ENCODE results near the gene SGCA. TPM values are rescaled to one million over a fixed set of nuclear protein-coding genes. Genes with fewer than 3 reads are reported as not detected.

SGCA gene
- total RNA-seq, 4 donors from 2014 or later = 1.1 to 4.9 (median 2.6) TPM; not detected in 1

DNA sequence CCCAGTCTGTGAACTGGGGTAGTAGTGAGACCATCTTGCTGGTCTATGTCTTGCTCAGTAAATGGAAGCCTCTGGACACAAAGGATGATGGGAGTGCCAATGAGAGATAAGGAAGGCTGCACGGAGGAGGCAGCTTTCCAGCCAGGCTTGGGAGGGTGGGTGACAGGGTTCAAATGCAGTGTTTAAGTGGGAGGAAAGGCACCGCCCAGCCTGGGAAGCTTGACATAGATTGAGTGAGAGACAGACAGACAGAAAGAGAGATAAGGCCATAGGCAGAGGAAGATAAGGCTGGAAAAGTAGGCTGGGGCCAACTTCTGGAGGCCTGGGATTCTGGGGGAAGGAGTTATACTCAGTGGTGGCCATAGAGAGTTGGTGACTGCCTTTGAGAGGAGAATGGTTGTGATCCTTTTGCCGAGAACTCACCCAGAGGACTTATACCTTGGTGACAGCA lies 42.8 kb downstream of the SGCA start:
- TF ChIP-seq CTCF (IDR thresholded peaks at IDR 0.05) = no peak
- ATAC-seq (ENCODE audit: low FRiP score) (no peak), DNase-seq (ENCODE audit: low spot score) (no peak)

DNA sequence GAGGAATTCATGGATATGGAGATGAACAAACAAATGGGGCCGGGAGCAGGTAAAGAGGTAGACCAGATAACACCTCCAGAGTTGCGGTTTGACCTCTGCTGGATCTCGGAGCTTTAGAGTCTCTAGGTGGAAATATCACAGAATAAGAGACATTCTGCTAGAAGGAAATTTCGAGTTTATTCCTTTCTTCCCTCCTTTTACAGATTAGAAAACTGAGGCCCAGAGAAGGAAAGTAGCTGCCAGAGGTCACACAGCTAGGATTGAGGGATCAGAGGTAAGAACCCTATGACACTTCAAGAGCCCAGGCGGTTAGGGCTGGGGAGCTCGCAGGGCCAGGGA lies 43.3 kb downstream of the SGCA start:
- TF ChIP-seq CTCF (IDR thresholded peaks at IDR 0.05) = no peak
- DNase-seq (ENCODE audit: low spot score) = no peak
- ATAC-seq (ENCODE audit: low FRiP score) = no peak

DNA sequence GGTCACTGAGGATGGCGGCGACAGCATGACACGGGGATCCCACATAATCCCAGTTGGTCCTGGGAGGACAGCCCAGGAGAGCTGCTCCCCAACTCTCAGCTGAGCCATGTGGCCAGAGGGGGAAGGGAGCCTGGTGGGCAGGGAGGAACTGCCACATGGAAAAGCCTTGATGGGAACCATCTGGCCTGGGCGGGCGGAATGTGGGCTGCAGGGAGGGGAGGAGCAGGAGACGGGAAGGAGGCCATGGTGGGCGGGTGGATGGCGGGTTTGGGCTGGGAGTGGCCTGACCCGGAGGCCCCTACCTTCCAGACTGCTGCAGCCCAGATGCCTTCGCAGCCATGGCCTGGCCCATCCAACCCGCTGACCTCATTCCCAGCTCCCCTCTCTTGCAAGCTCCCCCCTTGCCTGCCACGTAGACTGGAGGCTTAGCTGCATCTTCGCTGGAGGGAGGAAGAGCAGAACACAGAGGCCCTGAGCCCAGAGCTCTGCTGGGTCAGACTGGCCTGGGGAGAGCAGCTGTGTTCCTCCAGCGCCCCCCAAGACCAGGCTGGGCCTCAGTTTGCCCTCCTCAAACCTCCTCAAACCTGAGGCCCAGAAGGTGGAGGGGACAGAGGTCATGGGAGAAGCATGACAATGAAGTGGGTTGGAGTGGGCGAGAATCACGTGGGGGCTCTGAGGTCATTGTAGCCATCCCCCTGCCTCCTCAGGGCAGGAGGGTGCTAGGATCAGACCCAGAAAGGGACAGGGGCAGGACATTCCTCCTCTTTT lies 43.9 kb downstream of the SGCA start:
- ATAC-seq (ENCODE audit: low FRiP score) = peak; percentile 88
- no peak for DNase-seq (ENCODE audit: low spot score)
- no peak for TF ChIP-seq CTCF (IDR thresholded peaks at IDR 0.05)

GRCh38 chr17:50210240-50211225 lies 44.7 kb downstream of the SGCA start:
- TF ChIP-seq CTCF (IDR thresholded peaks at IDR 0.05) = no peak
- peak; percentile 75 for ATAC-seq (ENCODE audit: low FRiP score)
- DNase-seq (ENCODE audit: low spot score) = peak; percentile 77

DNA sequence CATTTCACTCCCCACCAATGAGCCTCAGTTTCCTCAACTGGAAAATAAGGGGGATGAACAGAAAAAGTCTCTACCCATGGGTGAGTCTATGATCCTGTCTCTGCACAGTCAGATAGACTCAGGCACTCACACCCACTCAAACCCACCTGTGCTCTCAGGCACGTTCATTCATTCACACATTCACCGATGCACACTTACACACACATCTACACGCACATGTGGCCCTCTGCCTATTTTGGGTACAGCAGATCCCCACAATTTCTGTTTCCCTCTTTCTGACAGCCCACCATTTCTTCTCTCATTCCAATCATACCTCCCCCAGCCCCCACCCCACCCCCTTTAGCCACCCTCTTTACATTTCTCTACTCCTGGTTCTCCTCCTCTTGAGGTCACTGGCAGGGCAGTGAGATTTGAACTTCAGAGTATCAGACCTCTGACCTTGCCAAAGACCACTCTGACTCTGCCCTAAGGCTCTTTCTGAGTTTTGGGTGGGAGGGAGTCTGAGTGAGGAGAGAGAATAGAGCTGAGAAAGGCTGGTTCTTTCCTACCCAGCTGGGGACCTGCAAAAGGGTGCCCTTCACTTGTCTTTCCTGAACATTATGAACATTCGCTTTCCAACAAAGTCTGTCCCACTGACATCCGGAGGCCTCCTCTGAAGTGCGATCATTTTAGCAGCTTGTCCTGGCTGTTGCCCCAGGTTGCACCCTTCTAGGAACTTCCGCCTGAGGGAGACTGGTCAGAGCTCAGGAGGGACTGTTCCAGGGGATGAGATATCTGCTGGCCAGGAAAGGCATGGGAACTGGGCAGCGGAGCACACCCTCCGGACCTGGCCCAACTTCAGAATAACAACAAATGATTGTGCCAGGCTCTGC lies 45.7 kb downstream of the SGCA start:
- no peak for ATAC-seq (ENCODE audit: low FRiP score)
- DNase-seq (ENCODE audit: low spot score) = no peak
- no peak for TF ChIP-seq CTCF (IDR thresholded peaks at IDR 0.05)

DNA sequence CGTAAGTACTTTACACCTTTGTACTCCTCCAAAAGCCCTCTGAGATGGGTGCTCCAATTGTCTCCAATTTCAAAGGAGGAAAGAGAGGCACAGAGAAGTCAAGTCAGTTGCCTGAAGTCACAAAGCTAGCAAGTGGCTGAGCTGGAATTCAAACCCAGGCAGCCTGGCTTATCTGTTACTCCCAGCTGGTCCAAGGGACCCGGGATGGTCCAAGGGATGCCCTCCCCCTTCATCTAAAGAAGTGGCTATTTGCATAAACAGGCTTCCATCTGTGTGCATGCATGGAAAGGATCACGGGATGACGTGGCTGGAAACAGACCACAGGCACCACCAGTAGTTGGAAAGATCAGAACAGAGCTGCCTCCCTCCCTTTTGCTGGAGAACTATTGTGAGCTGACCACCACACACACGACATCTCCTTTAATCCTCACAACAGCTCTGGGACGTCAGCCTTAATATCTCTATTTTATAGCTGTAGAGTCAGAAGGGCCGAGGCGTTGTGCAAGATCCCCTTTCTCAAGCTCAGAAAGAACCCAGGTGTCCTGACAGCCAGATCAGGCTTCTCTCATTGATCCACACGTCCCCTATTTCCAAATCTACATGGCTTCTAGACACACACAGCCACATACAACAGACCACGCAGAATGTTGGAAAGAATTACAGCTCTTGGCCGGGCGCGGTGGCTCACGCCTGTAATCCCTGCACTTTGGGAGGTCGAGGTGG lies 46.5 kb downstream of the SGCA start:
- DNase-seq (ENCODE audit: low spot score) (no peak), ATAC-seq (ENCODE audit: low FRiP score) (no peak)
- TF ChIP-seq CTCF (IDR thresholded peaks at IDR 0.05) = no peak
